GM19099 (cell line): Measurements from ENCODE around the gene SH3RF3.

ENCODE experiments used
- POLR2A ChIP-seq: IDR thresholded peaks from 3 replicates; pipeline ENCODE4 v1.6.1; 2011; ENCODE audit warnings: low read depth; ENCODE audit not compliant: insufficient read length; ENCODE audit errors: extremely low read depth

The SH3RF3 gene

GRCh38 chr2:109471658-109472057 is 342.7 kb downstream of the SH3RF3 start:
- TF ChIP-seq POLR2A = no peak

GRCh38 chr2:109472331-109472959 is 343.4 kb downstream of the SH3RF3 start:
- TF ChIP-seq POLR2A = no peak

- TF ChIP-seq POLR2A = no peak
Observed at GRCh38 chr2:109472974-109473373, 344.0 kb downstream of the SH3RF3 start.

- no peak for TF ChIP-seq POLR2A
Observed at GRCh38 chr2:109473616-109474318, 344.8 kb downstream of the SH3RF3 start.

- no peak for TF ChIP-seq POLR2A
Observed at GRCh38 chr2:109474319-109474825, 345.4 kb downstream of the SH3RF3 start.

GRCh38 chr2:109475531-109476210 is 346.7 kb downstream of the SH3RF3 start:
- TF ChIP-seq POLR2A = no peak

GRCh38 chr2:109476641-109477441 is 347.8 kb downstream of the SH3RF3 start:
- TF ChIP-seq POLR2A = no peak

- TF ChIP-seq POLR2A = no peak
Observed at GRCh38 chr2:109478906-109479493, 350.0 kb downstream of the SH3RF3 start.

GRCh38 chr2:109479804-109480203 is 350.8 kb downstream of the SH3RF3 start:
- no peak for TF ChIP-seq POLR2A

GRCh38 chr2:109480486-109481195 is 351.6 kb downstream of the SH3RF3 start:
- TF ChIP-seq POLR2A = no peak

- TF ChIP-seq POLR2A = no peak
Observed at GRCh38 chr2:109481196-109481555, 352.2 kb downstream of the SH3RF3 start.

- TF ChIP-seq POLR2A = no peak
Observed at GRCh38 chr2:109481599-109481998, 352.6 kb downstream of the SH3RF3 start.

GRCh38 chr2:109482361-109482861 is 353.4 kb downstream of the SH3RF3 start:
- no peak for TF ChIP-seq POLR2A
